ENCODE data around the gene PRDM11.

PRDM11 gene

GRCh38 chr11:45180848-45181192 is 34.4 kb downstream of the PRDM11 start:
- Histone ChIP-seq H3K27ac (ENCODE audit: low read depth, low read length) (peak overlapping the region; percentile 18), H3K9ac (ENCODE audit: low read length in 5 of 5) (peak overlapping the region in 4 of 5 donors; percentile 46 to 74 (median 66)), H3K27me3 (ENCODE audit: control insufficient read depth in 5 of 5, insufficient read depth in 4 of 5, low read length in 5 of 5) (no peaks in the 10 kb centered on the region), H3K4me3 (ENCODE audit: low read depth in 1 of 5, low read length in 5 of 5) (peak overlapping the region in 4 of 5 donors; percentile 52 to 62 (median 58)), H3K4me1 (ENCODE audit: control insufficient read depth in 5 of 5, insufficient read depth in 5 of 5, low read length in 5 of 5) (peaks cover 2 to 18% (median 15%) of the 10 kb centered on the region in 5 donors), H3K9me3 (ENCODE audit: control insufficient read depth in 5 of 5, low read length in 5 of 5) (no peaks in the 10 kb centered on the region), H3K36me3 (ENCODE audit: control insufficient read depth in 5 of 5, insufficient read depth in 5 of 5, low read length in 5 of 5) (peaks cover 4 to 30% (median 14%) of the 10 kb centered on the region in 5 donors)

- Histone ChIP-seq H3K36me3 (ENCODE audit: control insufficient read depth in 5 of 5, insufficient read depth in 5 of 5, low read length in 5 of 5) (peaks cover 5 to 34% (median 14%) of the 10 kb centered on the region in 5 donors), H3K9me3 (ENCODE audit: control insufficient read depth in 5 of 5, low read length in 5 of 5) (no peaks in the 10 kb centered on the region), H3K9ac (ENCODE audit: low read length in 5 of 5) (peak overlapping the region in 4 of 5 donors; percentile 46 to 74 (median 66)), H3K4me3 (ENCODE audit: low read depth in 1 of 5, low read length in 5 of 5) (peak overlapping the region in 4 of 5 donors; percentile 52 to 62 (median 58)), H3K27ac (ENCODE audit: low read depth, low read length) (peak overlapping the region; percentile 18), H3K4me1 (ENCODE audit: control insufficient read depth in 5 of 5, insufficient read depth in 5 of 5, low read length in 5 of 5) (peaks cover 2 to 18% (median 15%) of the 10 kb centered on the region in 5 donors), H3K27me3 (ENCODE audit: control insufficient read depth in 5 of 5, insufficient read depth in 4 of 5, low read length in 5 of 5) (no peaks in the 10 kb centered on the region)
These were observed 34.9 kb downstream of the PRDM11 start for GRCh38 chr11:45181193-45181888.

- H3K9me3 ChIP-seq (ENCODE audit: control insufficient read depth in 5 of 5, low read length in 5 of 5): no peaks in the 10 kb centered on the region
- peaks cover 5 to 41% (median 19%) of the 10 kb centered on the region in 5 donors for H3K36me3 ChIP-seq (ENCODE audit: control insufficient read depth in 5 of 5, insufficient read depth in 5 of 5, low read length in 5 of 5)
- H3K4me1 ChIP-seq (ENCODE audit: control insufficient read depth in 5 of 5, insufficient read depth in 5 of 5, low read length in 5 of 5): peaks cover 2 to 18% (median 15%) of the 10 kb centered on the region in 5 donors
- no peaks in the 10 kb centered on the region for H3K27me3 ChIP-seq (ENCODE audit: control insufficient read depth in 5 of 5, insufficient read depth in 4 of 5, low read length in 5 of 5)
- H3K4me3 ChIP-seq (ENCODE audit: low read depth in 1 of 5, low read length in 5 of 5): no peak overlapping the region
- peak overlapping the region in 1 of 5 donors; percentile 70 for H3K9ac ChIP-seq (ENCODE audit: low read length in 5 of 5)
- H3K27ac ChIP-seq (ENCODE audit: low read depth, low read length): no peak overlapping the region
These were observed 35.6 kb downstream of the PRDM11 start for GRCh38 chr11:45181889-45182550.

DNA sequence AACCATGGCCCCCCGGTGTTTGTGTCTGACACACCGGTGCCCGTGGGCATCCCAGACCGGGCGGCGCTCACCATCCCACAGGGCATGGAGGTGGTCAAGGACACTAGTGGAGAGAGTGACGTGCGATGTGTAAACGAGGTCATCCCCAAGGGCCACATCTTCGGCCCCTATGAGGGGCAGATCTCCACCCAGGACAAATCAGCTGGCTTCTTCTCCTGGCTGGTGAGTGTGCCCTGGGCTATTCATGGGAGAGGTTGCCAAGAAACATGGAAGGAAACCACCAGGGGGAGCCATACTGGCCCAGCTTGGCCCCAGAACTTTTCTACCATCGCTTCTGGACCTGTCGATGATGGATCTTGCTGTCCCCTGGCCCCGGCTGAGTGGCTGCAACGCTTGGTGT is 36.5 kb downstream of the PRDM11 start:
- Histone ChIP-seq H3K9me3 (ENCODE audit: control insufficient read depth in 5 of 5, low read length in 5 of 5) (no peaks in the 10 kb centered on the region), H3K9ac (ENCODE audit: low read length in 5 of 5) (no peak overlapping the region), H3K36me3 (ENCODE audit: control insufficient read depth in 5 of 5, insufficient read depth in 5 of 5, low read length in 5 of 5) (peaks cover 5 to 50% (median 21%) of the 10 kb centered on the region in 5 donors), H3K4me3 (ENCODE audit: low read depth in 1 of 5, low read length in 5 of 5) (no peak overlapping the region), H3K4me1 (ENCODE audit: control insufficient read depth in 5 of 5, insufficient read depth in 5 of 5, low read length in 5 of 5) (peaks cover 2 to 18% (median 15%) of the 10 kb centered on the region in 5 donors), H3K27me3 (ENCODE audit: control insufficient read depth in 5 of 5, insufficient read depth in 4 of 5, low read length in 5 of 5) (no peaks in the 10 kb centered on the region), H3K27ac (ENCODE audit: low read depth, low read length) (no peak overlapping the region)

GRCh38 chr11:45184640-45185039 is 38.2 kb downstream of the PRDM11 start:
- H3K36me3 ChIP-seq (ENCODE audit: control insufficient read depth in 5 of 5, insufficient read depth in 5 of 5, low read length in 5 of 5): peaks cover 8 to 62% (median 26%) of the 10 kb centered on the region in 5 donors

DNA sequence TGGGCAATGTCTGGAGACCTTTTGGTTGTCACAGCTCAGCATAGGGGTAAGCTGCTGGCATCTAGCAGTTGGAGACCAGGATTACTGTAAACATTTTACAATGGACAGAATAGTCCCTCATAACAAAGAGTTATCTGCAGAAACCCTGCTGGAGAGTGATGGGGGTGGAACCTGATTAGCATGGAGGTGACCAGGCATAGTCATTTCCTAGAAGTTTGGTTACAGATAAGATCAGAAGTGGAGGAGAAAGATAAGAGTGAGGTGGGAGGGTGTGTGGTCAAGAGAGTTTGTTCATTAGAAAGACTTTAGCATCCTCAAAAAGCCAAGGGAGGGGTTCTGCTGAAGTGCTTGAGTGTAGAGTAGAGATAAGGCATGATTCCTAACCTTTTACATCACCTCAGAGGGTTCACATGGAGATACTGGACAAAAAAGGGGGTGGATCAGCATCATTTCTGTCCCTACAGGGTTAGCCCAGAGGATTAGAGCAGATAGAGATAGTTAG is 38.8 kb downstream of the PRDM11 start:
- H3K9ac ChIP-seq (ENCODE audit: low read length in 5 of 5): no peak overlapping the region
- no peak overlapping the region for H3K4me3 ChIP-seq (ENCODE audit: low read depth in 1 of 5, low read length in 5 of 5)
- no peaks in the 10 kb centered on the region for H3K9me3 ChIP-seq (ENCODE audit: control insufficient read depth in 5 of 5, low read length in 5 of 5)
- H3K27me3 ChIP-seq (ENCODE audit: control insufficient read depth in 5 of 5, insufficient read depth in 4 of 5, low read length in 5 of 5): no peaks in the 10 kb centered on the region
- peaks cover 2 to 11% (median 8%) of the 10 kb centered on the region in 5 donors for H3K4me1 ChIP-seq (ENCODE audit: control insufficient read depth in 5 of 5, insufficient read depth in 5 of 5, low read length in 5 of 5)
- no peak overlapping the region for H3K27ac ChIP-seq (ENCODE audit: low read depth, low read length)
- peaks cover 8 to 62% (median 26%) of the 10 kb centered on the region in 5 donors for H3K36me3 ChIP-seq (ENCODE audit: control insufficient read depth in 5 of 5, insufficient read depth in 5 of 5, low read length in 5 of 5)

More at GRCh38 chr11:45184640-45185039, 38.2 kb downstream of the PRDM11 start:
- Histone ChIP-seq H3K9me3 (ENCODE audit: control insufficient read depth in 5 of 5, low read length in 5 of 5) (no peaks in the 10 kb centered on the region), H3K27ac (ENCODE audit: low read depth, low read length) (no peak overlapping the region), H3K9ac (ENCODE audit: low read length in 5 of 5) (no peak overlapping the region), H3K27me3 (ENCODE audit: control insufficient read depth in 5 of 5, insufficient read depth in 4 of 5, low read length in 5 of 5) (no peaks in the 10 kb centered on the region), H3K4me1 (ENCODE audit: control insufficient read depth in 5 of 5, insufficient read depth in 5 of 5, low read length in 5 of 5) (peaks cover 2 to 17% (median 13%) of the 10 kb centered on the region in 5 donors), H3K4me3 (ENCODE audit: low read depth in 1 of 5, low read length in 5 of 5) (no peak overlapping the region)

DNA sequence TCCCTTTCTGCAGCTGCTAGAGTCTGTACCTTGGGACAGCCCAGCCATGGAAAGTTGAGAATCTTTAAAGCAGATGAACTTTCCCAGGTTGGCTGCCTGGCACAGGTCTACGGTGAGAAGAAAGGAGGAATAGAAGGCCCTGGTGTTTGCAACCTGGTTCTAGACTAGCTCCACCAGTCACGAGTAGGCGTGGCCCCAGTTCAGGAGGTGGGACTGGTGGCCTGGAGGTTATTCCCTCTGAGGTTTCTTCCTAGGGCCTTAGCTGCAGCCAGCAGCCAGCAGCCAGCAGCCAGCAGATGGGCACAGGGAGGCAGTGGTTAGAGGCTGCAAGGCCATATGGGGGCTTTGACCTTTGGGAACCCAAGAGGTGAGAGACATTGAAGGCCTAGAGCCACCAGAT is 40.9 kb downstream of the PRDM11 start:
- Histone ChIP-seq H3K4me1 (ENCODE audit: control insufficient read depth in 5 of 5, insufficient read depth in 5 of 5, low read length in 5 of 5) (no peaks in the 10 kb centered on the region), H3K36me3 (ENCODE audit: control insufficient read depth in 5 of 5, insufficient read depth in 5 of 5, low read length in 5 of 5) (peaks cover 10 to 61% (median 25%) of the 10 kb centered on the region in 5 donors)

DNA sequence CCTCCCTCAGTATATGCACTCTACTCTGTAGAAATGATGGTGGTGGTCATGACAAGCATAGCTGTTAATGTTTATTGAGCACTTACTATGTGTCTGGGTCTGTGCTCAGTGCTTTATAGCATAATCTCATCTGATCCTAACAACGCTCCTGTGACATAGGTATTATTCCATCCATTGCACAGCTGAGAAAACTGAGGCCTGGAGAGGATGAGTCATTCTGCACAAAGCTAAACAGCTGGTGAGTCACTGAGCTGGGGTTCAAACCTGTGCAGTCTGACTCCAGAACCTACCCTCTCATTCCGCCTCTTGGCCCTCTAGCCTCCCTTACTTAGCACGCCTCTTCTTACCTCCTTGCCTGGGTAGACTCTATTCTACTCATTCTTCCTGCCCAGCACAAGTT is 41.7 kb downstream of the PRDM11 start:
- Histone ChIP-seq H3K4me3 (ENCODE audit: low read depth in 1 of 5, low read length in 5 of 5) (no peak overlapping the region), H3K9me3 (ENCODE audit: control insufficient read depth in 5 of 5, low read length in 5 of 5) (peaks cover 0 to 2% (median 0%) of the 10 kb centered on the region in 5 donors), H3K27ac (ENCODE audit: low read depth, low read length) (no peak overlapping the region), H3K27me3 (ENCODE audit: control insufficient read depth in 5 of 5, insufficient read depth in 4 of 5, low read length in 5 of 5) (no peaks in the 10 kb centered on the region), H3K9ac (ENCODE audit: low read length in 5 of 5) (no peak overlapping the region), H3K36me3 (ENCODE audit: control insufficient read depth in 5 of 5, insufficient read depth in 5 of 5, low read length in 5 of 5) (peaks cover 12 to 58% (median 24%) of the 10 kb centered on the region in 5 donors), H3K4me1 (ENCODE audit: control insufficient read depth in 5 of 5, insufficient read depth in 5 of 5, low read length in 5 of 5) (no peaks in the 10 kb centered on the region)

More for the DNA sequence above, 40.9 kb downstream of the PRDM11 start:
- Histone ChIP-seq H3K9ac (ENCODE audit: low read length in 5 of 5) (no peak overlapping the region), H3K9me3 (ENCODE audit: control insufficient read depth in 5 of 5, low read length in 5 of 5) (peaks cover 0 to 2% (median 0%) of the 10 kb centered on the region in 5 donors), H3K27ac (ENCODE audit: low read depth, low read length) (no peak overlapping the region), H3K4me3 (ENCODE audit: low read depth in 1 of 5, low read length in 5 of 5) (no peak overlapping the region), H3K27me3 (ENCODE audit: control insufficient read depth in 5 of 5, insufficient read depth in 4 of 5, low read length in 5 of 5) (no peaks in the 10 kb centered on the region)

GRCh38 chr11:45189230-45189629 is 42.8 kb downstream of the PRDM11 start:
- peaks cover 0 to 7% (median 3%) of the 10 kb centered on the region in 5 donors for H3K4me1 ChIP-seq (ENCODE audit: control insufficient read depth in 5 of 5, insufficient read depth in 5 of 5, low read length in 5 of 5)
- peaks cover 10 to 47% (median 20%) of the 10 kb centered on the region in 5 donors for H3K36me3 ChIP-seq (ENCODE audit: control insufficient read depth in 5 of 5, insufficient read depth in 5 of 5, low read length in 5 of 5)
- peaks cover 0 to 2% (median 0%) of the 10 kb centered on the region in 5 donors for H3K9me3 ChIP-seq (ENCODE audit: control insufficient read depth in 5 of 5, low read length in 5 of 5)
- H3K9ac ChIP-seq (ENCODE audit: low read length in 5 of 5): no peak overlapping the region
- H3K4me3 ChIP-seq (ENCODE audit: low read depth in 1 of 5, low read length in 5 of 5): no peak overlapping the region
- no peak overlapping the region for H3K27ac ChIP-seq (ENCODE audit: low read depth, low read length)
- no peaks in the 10 kb centered on the region for H3K27me3 ChIP-seq (ENCODE audit: control insufficient read depth in 5 of 5, insufficient read depth in 4 of 5, low read length in 5 of 5)

- peaks cover 0 to 2% (median 0%) of the 10 kb centered on the region in 5 donors for H3K9me3 ChIP-seq (ENCODE audit: control insufficient read depth in 5 of 5, low read length in 5 of 5)
- H3K27me3 ChIP-seq (ENCODE audit: control insufficient read depth in 5 of 5, insufficient read depth in 4 of 5, low read length in 5 of 5): no peaks in the 10 kb centered on the region
- H3K36me3 ChIP-seq (ENCODE audit: control insufficient read depth in 5 of 5, insufficient read depth in 5 of 5, low read length in 5 of 5): peaks cover 0 to 5% (median 2%) of the 10 kb centered on the region in 5 donors
- H3K4me3 ChIP-seq (ENCODE audit: low read depth in 1 of 5, low read length in 5 of 5): no peak overlapping the region
- H3K9ac ChIP-seq (ENCODE audit: low read length in 5 of 5): no peak overlapping the region
- peaks cover 0 to 7% (median 3%) of the 10 kb centered on the region in 5 donors for H3K4me1 ChIP-seq (ENCODE audit: control insufficient read depth in 5 of 5, insufficient read depth in 5 of 5, low read length in 5 of 5)
- H3K27ac ChIP-seq (ENCODE audit: low read depth, low read length): no peak overlapping the region
These were observed 47.3 kb downstream of the PRDM11 start for GRCh38 chr11:45193695-45194094.
